Activated T-cell treated with anti-CD3 and anti-CD28 coated beads, Interleukin-2, amount 50 U/mL, for 4 hours (primary cell): ENCODE measurements around the gene XPA. TPM values are rescaled to one million over a fixed set of nuclear protein-coding genes. Genes with fewer than 3 reads are reported as not detected.
"Not testable (repeated sequence)": the region's sequence is repeated elsewhere in the genome, so short reads cannot be mapped to it uniquely, and the experiment has no call there.

Experiments
- ATAC-seq, 2 donors: fragments of 200-7000 bp; cut with Tn5 transposase; one replicate each; pipeline ENCODE4 v1.10.0; 2021
- DNase-seq: peaks from one replicate; pipeline ENCODE4 v3.0.0-alpha.2; 2020
- H3K27me3 Mint-ChIP-seq: one replicate; pipeline ENCODE4 v1.8.0; 2021; ENCODE audit warnings: low read depth, mixed read lengths
- H3K36me3 Mint-ChIP-seq: one replicate; pipeline ENCODE4 v1.8.0; 2022; ENCODE audit warnings: mixed read lengths; ENCODE audit not compliant: insufficient read depth
- H3K4me1 Mint-ChIP-seq: one replicate; pipeline ENCODE4 v1.8.0; 2021; ENCODE audit warnings: low read depth, mixed read lengths
- H3K4me3 Mint-ChIP-seq: one replicate; pipeline ENCODE4 v1.8.0; 2021; ENCODE audit warnings: mild to moderate bottlenecking, moderate library complexity, mixed read lengths
- H3K9me3 Mint-ChIP-seq: one replicate; pipeline ENCODE4 v1.8.0; 2021; ENCODE audit warnings: mixed read lengths
- total RNA-seq, 3 donors: library from RNA; stranded (reverse); gene quantifications; one replicate each; pipeline ENCODE4 v1.2.1, GENCODE V29; 2021

Gene XPA
- total RNA-seq, 3 donors from 2014 or later = 11.3 to 12.6 (median 11.4) TPM

DNA sequence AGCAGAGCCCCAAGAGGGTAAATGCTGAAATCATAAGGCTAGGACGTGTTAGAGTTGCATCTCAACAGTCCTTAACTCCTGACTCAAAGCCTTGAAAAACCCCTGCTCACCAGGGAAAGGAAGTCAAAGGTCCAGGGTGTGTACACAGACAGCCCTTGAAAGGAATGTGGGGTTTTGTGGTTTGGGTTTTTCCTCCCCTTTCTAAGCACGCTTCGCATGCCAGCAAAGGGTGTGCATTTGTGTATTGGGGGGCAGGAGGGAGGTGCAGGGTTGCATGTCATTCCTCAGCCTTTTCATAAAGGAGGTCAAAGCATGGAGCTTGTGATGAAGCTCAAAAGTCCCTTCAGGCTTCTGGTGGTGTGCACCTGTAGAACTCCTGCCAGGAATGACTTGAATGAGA is 17.3 kb upstream of the XPA start:
- no peaks in the 10 kb centered on the region for H3K36me3 Mint-ChIP-seq
- DNase-seq = no peak
- peak in 1 of 2 donors; percentile 31 for ATAC-seq
- peaks cover 23% of the 10 kb centered on the region for H3K4me1 Mint-ChIP-seq
- peaks cover 8% of the 10 kb centered on the region for H3K27me3 Mint-ChIP-seq
- no peak overlapping the region for H3K4me3 Mint-ChIP-seq
- no peaks in the 10 kb centered on the region for H3K9me3 Mint-ChIP-seq

DNA sequence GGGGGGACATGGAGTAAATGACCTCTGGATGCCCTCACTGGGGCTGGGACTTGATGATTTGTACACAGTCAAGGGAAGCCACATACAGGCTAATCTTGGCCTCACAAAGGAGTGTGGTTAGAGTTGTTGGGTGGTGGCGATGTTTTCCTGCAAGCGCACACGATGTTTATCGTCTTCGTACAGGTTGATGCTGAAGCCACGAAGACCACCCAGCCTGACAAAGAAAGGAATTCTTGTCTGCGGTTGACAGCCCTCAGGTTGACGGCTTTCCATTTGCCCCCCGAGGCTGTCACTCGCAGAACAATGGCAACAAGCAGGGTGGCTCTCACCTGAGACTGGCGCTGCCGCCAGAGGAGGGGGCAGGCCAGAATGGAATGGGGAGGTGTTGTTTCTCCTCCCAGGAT is 14.1 kb upstream of the XPA start:
- ATAC-seq = peak in 1 of 2 donors; percentile 13
- no peaks in the 10 kb centered on the region for H3K9me3 Mint-ChIP-seq
- H3K27me3 Mint-ChIP-seq = peaks cover 19% of the 10 kb centered on the region
- no peak for DNase-seq
- no peak overlapping the region for H3K4me3 Mint-ChIP-seq
- no peaks in the 10 kb centered on the region for H3K36me3 Mint-ChIP-seq
- H3K4me1 Mint-ChIP-seq = peaks cover 26% of the 10 kb centered on the region

DNA sequence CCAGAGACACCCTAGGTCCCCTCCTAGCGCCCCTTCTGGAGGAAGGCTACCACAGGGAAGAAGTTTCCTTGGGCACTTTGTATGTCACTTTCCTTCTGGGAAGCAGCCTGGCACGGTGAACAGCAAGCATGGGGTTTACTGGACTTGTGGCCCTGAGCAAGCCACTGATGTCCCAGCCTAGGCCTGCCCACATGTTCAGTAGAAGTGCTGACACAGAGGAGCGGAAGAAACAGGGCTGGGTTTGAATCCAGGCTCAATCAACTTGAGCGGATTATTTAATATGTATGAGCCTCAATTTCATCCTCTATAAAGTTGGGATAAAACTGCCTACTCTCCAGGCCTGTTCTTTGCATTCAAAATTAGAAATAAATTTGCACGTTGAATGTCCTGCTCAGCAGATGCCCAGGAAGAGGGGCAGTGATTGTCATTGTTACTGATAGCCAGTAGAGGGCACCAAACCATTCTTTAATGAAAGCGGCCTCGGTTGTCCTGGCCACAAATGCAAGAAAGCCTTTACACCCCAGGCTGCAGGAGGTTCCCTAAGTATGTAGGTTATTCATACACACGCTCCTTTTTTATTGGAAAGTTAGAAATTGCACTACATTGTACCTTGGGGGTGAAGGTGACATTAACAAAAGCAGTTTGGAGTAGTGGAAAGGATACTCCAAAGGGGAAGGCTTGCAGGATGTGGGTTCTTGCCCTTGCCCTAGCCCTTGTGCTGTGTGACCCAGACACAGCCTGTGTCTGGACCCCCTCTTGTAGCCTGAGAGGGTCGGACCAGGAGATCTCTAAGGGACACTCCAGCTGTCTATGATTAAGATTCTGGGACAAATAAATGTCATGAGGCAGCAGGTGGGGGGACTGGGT is 13.4 kb upstream of the XPA start:
- no peaks in the 10 kb centered on the region for H3K36me3 Mint-ChIP-seq
- no peaks in the 10 kb centered on the region for H3K9me3 Mint-ChIP-seq
- H3K27me3 Mint-ChIP-seq = peaks cover 19% of the 10 kb centered on the region
- ATAC-seq (peak; percentile 90), DNase-seq (peak; percentile 23)
- no peak overlapping the region for H3K4me3 Mint-ChIP-seq
- H3K4me1 Mint-ChIP-seq = peaks cover 31% of the 10 kb centered on the region

DNA sequence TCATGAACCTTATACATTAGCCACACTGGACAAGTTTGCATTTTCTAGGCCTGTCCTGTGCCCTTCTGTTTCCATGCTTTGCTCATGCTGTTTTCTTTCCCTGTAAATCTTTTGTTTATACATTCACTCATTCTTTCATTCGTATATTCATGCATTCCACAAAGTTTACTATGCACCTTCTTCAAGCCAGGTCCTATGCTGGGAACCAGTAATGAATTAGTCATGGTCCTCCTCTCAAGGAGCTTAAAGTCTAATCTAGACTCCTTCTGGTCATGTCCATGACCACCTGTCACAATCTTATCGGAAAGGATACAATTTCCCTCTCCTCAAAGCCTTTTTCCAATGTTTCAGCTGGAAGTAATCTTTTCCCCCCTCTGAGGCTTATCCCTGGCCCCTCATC is 9.1 kb upstream of the XPA start:
- Mint-ChIP-seq H3K36me3 (no peaks in the 10 kb centered on the region), H3K27me3 (peaks cover 26% of the 10 kb centered on the region), H3K4me3 (no peak overlapping the region), H3K4me1 (peaks cover 29% of the 10 kb centered on the region), H3K9me3 (no peaks in the 10 kb centered on the region)
- DNase-seq = no peak
- no peak for ATAC-seq

DNA sequence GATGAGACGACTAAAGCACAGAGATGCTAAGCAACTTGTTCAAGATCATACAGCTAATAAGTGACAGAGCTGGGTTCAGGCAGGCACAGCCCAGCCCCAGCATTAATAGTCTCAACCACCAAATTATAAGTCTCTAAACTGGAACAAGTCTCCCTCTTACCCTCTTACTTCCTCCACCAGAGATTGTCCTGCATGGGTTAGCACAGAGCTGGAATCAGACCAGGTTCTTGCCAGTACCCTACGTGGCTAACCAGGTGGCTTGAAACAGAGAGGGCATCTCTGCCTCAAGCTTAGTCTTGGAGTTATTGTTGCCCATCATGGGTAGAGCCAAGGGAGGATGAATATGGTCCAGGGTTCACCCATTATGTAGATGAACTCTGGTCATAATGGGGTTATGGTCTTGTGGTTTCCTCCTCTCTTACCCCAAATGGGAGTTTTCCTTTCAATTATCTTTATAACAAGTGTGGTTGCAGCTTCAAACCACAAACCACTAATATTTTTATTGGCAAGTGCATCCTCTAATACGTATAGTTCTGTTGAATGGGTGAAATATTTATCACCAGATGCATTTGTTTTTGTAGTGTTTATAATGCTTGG is 8.3 kb upstream of the XPA start:
- ATAC-seq (no peak), DNase-seq (no peak)
- H3K9me3 Mint-ChIP-seq = no peaks in the 10 kb centered on the region

DNA sequence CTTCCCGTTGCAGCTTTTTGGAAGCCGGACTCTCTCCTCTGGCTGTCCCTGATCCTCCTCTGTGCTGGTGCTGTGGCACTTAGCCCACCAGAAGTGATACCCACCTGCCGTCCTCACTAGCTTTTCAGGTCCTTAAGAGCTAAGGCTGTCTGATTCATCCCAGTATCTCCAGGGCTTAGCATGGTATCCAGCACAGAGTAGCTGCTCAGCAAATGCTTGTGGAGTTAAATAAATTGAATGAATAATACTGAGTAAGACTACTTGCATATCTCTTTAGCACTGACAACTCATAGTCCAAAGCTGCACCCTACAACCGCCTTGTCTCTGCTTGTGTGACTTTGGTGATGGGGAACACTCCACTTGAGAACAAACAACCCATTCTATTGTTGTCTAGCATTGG is 7.7 kb upstream of the XPA start:
- DNase-seq (no peak), ATAC-seq (no peak)
- no peaks in the 10 kb centered on the region for H3K36me3 Mint-ChIP-seq
- peaks cover 22% of the 10 kb centered on the region for H3K4me1 Mint-ChIP-seq
- H3K4me3 Mint-ChIP-seq = no peak overlapping the region
- H3K9me3 Mint-ChIP-seq = no peaks in the 10 kb centered on the region
- peaks cover 23% of the 10 kb centered on the region for H3K27me3 Mint-ChIP-seq

More for the DNA sequence above, 8.3 kb upstream of the XPA start:
- Mint-ChIP-seq H3K4me1 (peaks cover 22% of the 10 kb centered on the region), H3K27me3 (peaks cover 26% of the 10 kb centered on the region), H3K4me3 (no peak overlapping the region), H3K36me3 (no peaks in the 10 kb centered on the region)

DNA sequence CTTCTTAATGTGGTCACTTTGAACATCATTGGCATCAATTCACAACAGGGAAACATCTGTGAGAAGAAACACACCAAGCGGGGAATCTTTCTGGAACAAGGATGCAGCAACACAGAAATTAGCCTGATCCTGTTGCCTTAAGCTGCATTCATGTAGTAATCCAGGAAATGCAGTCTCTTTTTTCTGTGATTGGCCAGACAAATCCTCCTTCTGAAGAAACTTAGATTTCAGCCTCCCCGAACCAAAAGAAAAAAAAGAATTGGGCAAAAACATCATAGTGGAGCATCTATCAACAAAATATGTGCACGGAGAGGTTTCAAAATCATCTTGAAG is 7.2 kb upstream of the XPA start:
- peaks cover 23% of the 10 kb centered on the region for H3K27me3 Mint-ChIP-seq
- H3K4me1 Mint-ChIP-seq = peaks cover 26% of the 10 kb centered on the region
- no peaks in the 10 kb centered on the region for H3K36me3 Mint-ChIP-seq
- no peak for DNase-seq
- H3K4me3 Mint-ChIP-seq = no peak overlapping the region
- no peak for ATAC-seq
- H3K9me3 Mint-ChIP-seq = no peaks in the 10 kb centered on the region

DNA sequence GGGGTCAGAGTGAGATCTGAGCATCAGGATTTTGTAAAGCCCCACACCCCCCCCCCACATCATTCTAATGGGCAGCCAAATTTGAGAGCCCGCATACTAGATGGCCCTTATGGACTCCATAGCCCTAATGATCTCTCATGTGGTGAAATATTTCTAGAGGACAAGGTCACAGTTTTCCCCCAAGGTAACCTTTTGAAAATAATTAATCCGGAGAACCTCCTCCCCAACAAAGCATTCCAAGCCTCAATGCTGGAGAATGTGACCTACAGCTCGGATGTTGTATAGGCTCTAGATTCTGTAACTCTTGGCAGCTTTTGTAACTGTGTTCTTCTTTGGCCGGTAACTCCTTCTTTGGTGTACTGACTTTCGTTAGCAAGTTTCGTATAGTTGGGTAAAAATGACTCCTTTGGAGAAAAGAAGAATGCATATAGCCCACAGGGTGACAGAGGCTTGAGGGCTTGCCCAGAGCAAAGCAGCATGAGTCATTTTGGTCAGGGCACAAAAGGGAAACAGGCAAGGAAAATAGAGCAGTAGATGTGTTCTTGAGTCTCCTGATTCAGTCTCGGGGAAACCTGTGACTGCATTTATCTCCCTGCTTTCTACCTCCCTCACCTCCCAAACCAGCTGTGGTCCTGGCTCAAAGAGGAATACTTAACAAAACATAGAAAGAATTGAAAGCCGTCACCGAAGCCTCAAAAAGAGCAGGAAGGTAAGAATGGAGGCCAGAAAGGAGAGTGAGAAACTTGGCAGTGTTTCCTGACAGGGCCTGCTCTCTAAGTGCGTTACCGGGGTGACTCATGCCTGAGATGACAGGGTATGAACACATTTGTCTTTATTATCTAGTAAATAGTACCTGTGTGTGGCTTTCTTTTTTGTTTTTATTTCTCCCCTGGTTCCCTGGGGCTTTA is 6.6 kb upstream of the XPA start:
- H3K27me3 Mint-ChIP-seq = peaks cover 23% of the 10 kb centered on the region

DNA sequence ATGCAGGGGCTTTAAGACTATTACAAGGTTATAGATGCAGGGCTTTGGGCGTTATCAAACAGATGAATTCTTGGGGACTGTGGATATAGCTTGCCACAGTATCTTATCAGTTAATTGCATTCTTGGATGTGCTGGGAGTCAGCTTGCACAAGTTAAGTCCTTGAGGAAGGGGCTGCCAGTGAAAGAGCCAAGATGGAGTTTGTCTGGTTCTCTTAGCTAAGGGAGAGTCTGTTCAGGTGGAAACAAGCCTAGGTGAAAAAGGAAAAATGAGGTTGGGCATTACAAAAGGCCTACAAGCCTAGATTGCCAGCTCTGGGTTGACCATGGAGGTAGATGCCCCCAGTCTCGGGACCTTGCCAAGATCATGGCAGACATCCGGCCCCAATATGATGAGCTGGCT is 2.7 kb upstream of the XPA start:
- not testable (repeated sequence) for ATAC-seq, H3K27me3 Mint-ChIP-seq, DNase-seq, H3K36me3 Mint-ChIP-seq, H3K9me3 Mint-ChIP-seq, H3K4me3 Mint-ChIP-seq
- H3K4me1 Mint-ChIP-seq = peaks cover 46% of the 10 kb centered on the region

More for the DNA sequence above, 6.6 kb upstream of the XPA start:
- peaks cover 29% of the 10 kb centered on the region for H3K4me1 Mint-ChIP-seq
- no peaks in the 10 kb centered on the region for H3K36me3 Mint-ChIP-seq
- DNase-seq = no peak
- peak; percentile 79 to 82 for ATAC-seq
- no peak overlapping the region for H3K4me3 Mint-ChIP-seq
- no peaks in the 10 kb centered on the region for H3K9me3 Mint-ChIP-seq

DNA sequence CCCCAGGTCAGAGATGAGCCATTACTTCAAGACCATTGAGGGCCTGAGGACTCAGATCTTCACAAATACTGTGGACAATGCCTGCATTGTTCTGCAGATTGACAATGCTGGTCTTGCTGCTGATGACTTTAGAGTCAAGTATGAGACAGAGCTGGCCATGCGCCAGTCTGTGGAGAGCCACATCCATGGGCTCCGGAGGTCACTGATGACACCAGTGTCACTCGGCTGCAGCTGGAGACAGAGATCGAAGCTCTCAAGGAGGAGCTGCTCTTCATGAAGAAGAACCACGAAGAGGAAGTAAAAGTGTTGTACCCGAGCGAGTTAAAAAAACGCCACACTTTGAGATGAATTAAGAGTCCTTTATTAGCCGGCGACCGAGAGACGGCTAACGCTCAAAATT is 2.1 kb upstream of the XPA start:
- DNase-seq, ATAC-seq: not testable (repeated sequence)

DNA sequence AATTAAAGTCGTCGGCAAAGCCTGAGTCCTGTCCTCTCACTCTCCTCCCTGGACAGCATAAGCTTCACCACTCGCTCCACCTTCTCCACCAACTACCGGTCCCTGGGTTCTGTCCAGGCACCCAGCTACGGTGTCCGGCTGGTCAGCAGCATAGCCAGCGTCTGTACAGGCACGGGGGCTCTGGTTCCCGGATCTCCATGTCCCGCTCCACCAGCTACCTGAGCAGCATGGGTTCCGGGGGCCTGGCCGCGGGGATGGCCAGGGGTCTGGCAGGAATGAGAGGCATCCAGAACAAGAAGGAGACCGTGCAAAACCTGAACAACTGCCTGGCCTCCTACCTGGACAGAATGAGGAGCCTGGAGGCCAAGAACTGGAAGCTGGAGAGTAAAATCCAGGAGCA is 1.7 kb upstream of the XPA start:
- Mint-ChIP-seq H3K9me3 (no peaks in the 10 kb centered on the region), H3K4me1 (peaks cover 50% of the 10 kb centered on the region), H3K36me3 (peaks cover 2% of the 10 kb centered on the region), H3K27me3 (peaks cover 7% of the 10 kb centered on the region), H3K4me3 (no peak overlapping the region)
- DNase-seq (no peak), ATAC-seq (no peak)

More for the DNA sequence above, 2.1 kb upstream of the XPA start:
- peak overlapping the region; percentile 6 for H3K4me3 Mint-ChIP-seq
- H3K4me1 Mint-ChIP-seq = peaks cover 48% of the 10 kb centered on the region
- H3K27me3 Mint-ChIP-seq, H3K9me3 Mint-ChIP-seq, H3K36me3 Mint-ChIP-seq: not testable (repeated sequence)

DNA sequence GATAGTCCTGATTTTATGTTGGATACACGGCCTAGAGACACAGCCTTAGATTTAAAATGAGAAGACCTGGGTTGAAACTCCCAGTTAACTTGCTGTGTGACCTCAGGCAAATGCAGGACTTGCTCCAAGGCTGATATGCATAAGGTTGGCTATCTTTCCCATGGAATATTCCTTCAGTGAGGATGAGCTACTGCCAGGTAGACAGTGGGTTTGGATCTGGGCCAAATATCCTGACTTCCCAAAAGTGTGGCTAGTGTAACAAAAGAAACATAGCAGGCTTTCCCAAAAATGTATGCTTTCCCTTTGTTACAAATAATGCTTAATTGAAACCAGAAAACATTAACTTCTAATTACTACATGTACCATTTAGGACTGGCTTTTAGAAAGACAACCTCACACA is 697 bp upstream of the XPA start:
- H3K27me3 Mint-ChIP-seq = peaks cover 7% of the 10 kb centered on the region
- peak overlapping the region; percentile 91 for H3K4me3 Mint-ChIP-seq
- no peaks in the 10 kb centered on the region for H3K9me3 Mint-ChIP-seq
- H3K36me3 Mint-ChIP-seq = peaks cover 4% of the 10 kb centered on the region
- ATAC-seq (no peak), DNase-seq (no peak)
- peaks cover 55% of the 10 kb centered on the region for H3K4me1 Mint-ChIP-seq

DNA sequence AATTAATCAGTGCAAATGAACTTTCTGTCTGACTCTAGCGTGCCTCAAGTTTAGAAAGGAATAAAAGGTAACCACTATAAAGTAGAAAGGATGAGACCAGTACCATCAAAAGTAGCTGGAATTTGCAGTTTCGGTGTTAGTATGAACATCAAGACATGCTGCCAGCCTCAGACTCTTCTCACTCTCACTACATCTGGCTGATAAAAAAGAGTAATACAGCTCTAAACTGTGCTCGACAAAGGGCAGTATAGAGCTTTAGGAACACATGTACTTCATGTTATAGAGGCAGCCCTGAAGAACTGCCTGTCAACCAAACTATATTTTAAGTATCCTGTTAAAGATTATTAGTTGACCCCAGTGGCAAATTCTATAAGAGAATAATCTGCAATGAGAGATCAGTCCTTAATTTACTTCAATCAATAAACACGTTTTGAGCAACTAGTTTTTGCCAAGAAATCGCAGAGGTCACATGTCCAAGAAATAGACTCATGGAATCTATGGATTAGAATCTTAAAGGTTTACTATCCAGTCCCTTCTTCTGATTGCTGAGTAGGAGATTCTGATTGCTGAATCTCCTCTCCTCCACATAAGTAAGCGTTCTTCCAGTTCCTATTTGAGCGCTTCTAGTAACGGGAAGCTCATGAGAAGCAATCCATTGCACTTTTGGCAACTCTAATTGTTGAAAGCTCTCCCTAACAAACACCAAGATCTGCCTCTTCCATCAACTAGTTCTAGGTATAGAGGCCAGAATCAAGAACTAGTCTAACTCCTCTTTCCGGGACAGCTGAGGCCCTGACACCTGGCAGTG is 941 bp downstream of the XPA start:
- ATAC-seq (peak; percentile 6 to 10), DNase-seq (no peak)
- peaks cover 6% of the 10 kb centered on the region for H3K36me3 Mint-ChIP-seq
- H3K4me1 Mint-ChIP-seq = peaks cover 57% of the 10 kb centered on the region
- peak overlapping the region; percentile 91 for H3K4me3 Mint-ChIP-seq
- no peaks in the 10 kb centered on the region for H3K9me3 Mint-ChIP-seq
- H3K27me3 Mint-ChIP-seq = no peaks in the 10 kb centered on the region

DNA sequence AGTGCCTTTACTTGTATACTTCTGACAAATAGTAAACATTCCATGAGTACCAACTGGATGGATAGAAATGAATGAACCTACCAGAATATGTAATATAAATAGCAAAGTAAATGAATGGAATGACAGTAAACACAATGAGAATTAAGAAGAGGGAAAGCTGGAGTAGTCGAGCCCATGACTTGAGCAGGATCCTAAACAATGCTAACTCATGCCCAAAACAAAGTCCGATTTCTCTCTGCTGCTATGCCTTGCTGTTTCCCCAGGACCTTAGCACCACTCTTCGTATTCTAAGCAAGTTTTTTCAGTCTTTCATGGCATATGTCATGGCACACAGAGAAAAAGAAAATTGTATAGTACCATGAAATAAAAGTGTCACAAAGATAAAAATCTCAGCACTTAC is 1.8 kb downstream of the XPA start:
- Mint-ChIP-seq H3K9me3 (no peaks in the 10 kb centered on the region), H3K36me3 (peaks cover 8% of the 10 kb centered on the region), H3K4me1 (peaks cover 57% of the 10 kb centered on the region), H3K4me3 (peak overlapping the region; percentile 91), H3K27me3 (no peaks in the 10 kb centered on the region)
- ATAC-seq (no peak), DNase-seq (no peak)
